ACC112 (cell line): ENCODE data around the gene DSCAML1.

Experiments
- H2AFZ ChIP-seq: fragments of 200-600 bp; sonication (generic); one replicate; pipeline ENCODE4 v1.6.0; 2017; ENCODE audit warnings: antibody characterized with exemption, low read length; ENCODE audit not compliant: unreplicated experiment
- H3K27ac ChIP-seq: fragments of 200-600 bp; sonication (generic); 2 replicates; pipeline ENCODE4 v1.5.1; 2014; ENCODE audit warnings: low read depth, mild to moderate bottlenecking, antibody characterized with exemption, low read length, moderate library complexity
- H3K27me3 ChIP-seq: fragments of 200-600 bp; sonication (generic); 2 replicates; pipeline ENCODE4 v1.6.1; 2014; ENCODE audit warnings: mild to moderate bottlenecking, antibody characterized with exemption, low read length, moderate library complexity, mixed read lengths; ENCODE audit not compliant: insufficient read depth
- H3K36me3 ChIP-seq: fragments of 200-600 bp; sonication (generic); 2 replicates; pipeline ENCODE4 v1.6.1; 2016; ENCODE audit warnings: mild to moderate bottlenecking, antibody characterized with exemption, low read length, moderate library complexity, mixed read lengths; ENCODE audit not compliant: insufficient read depth
- H3K4me1 ChIP-seq: fragments of 200-600 bp; sonication (generic); one replicate; pipeline ENCODE4 v1.6.1; 2016; ENCODE audit warnings: low read length, mixed read lengths; ENCODE audit not compliant: insufficient read depth, unreplicated experiment, control insufficient read depth
- H3K4me3 ChIP-seq: fragments of 200-600 bp; sonication (generic); 2 replicates; pipeline ENCODE4 v1.5.1; 2014; ENCODE audit warnings: mild to moderate bottlenecking, low read depth, low read length
- H3K79me2 ChIP-seq: fragments of 200-600 bp; sonication (generic); one replicate; pipeline ENCODE4 v1.6.0; 2016; ENCODE audit warnings: low read length; ENCODE audit not compliant: control insufficient read depth, unreplicated experiment, insufficient read depth

The DSCAML1 gene

DNA sequence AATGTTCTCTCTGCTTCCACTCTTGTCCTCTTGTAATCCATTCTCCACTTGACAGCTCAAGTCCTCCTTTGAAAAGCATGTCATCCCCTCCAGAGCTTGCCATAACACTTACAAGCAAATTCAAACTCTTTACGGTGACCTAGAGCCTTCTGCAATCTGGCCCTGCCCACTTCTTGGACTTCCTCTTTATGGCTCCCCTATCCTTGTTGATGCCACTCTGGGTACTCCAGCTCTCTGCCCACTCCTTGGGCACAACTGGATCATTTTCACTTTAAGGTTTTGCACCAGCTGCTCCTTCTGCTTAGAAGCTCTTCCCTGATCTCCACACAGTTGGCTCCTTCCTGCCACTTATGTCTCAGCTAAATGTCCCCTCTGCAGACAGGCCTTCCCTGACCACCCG lies 217.9 kb downstream of the DSCAML1 start:
- H3K4me1 ChIP-seq, result peaks cover 7% of the 10 kb centered on the region
- no peak overlapping the region for H3K27ac ChIP-seq

DNA sequence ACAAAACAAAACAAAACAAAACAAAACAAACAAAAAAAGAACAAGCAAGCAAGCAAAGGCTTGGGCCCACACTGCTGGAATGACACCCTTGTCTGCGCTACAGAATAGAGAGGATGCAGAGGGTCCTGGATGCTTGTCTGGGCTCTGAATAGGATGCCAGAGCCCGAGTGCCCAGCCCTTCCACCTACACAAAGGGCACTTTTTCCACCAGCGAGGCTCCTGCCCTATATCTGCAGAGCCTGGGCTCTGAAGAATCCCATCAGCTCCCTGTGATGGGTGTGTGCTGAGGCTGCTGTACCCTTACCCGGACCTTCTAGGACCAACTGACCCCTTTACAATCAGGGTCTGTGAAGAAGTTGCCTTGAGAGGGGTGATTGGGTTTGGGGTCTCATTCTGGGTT lies 221.2 kb downstream of the DSCAML1 start:
- no peak overlapping the region for H3K4me3 ChIP-seq
- no peak overlapping the region for H2AFZ ChIP-seq
- H3K4me1 ChIP-seq, result no peaks in the 10 kb centered on the region
- peaks cover 45% of the 10 kb centered on the region for H3K27me3 ChIP-seq
- H3K79me2 ChIP-seq, result no peaks in the 10 kb centered on the region
- no peaks in the 10 kb centered on the region for H3K36me3 ChIP-seq
- no peak overlapping the region for H3K27ac ChIP-seq

More for the DNA sequence above, 217.9 kb downstream of the DSCAML1 start:
- Histone ChIP-seq H3K79me2 (no peaks in the 10 kb centered on the region), H3K4me3 (no peak overlapping the region), H3K27me3 (peaks cover 35% of the 10 kb centered on the region), H2AFZ (no peak overlapping the region), H3K36me3 (no peaks in the 10 kb centered on the region)

DNA sequence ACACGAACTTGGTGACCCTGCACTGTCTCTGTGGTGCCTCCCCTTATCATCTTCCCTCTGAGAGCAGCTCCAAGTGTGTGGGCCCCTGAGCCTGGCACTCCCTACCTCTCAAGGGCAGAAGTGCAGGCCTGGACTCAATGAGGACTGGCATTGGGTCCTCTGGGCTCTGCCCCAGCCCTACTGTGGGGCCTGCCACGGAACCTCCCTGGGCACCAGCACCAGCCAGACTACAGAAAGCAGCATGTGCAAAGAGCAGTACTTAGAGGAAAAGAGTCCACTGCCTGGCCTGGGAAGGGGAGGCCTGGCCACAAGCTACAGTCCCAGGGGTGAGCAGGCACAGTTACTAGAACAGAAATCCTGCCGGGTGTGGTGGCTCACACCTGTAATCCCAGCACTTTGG lies 222.5 kb downstream of the DSCAML1 start:
- Histone ChIP-seq H3K27me3 (peaks cover 50% of the 10 kb centered on the region), H3K4me1 (no peaks in the 10 kb centered on the region), H3K27ac (no peak overlapping the region), H2AFZ (no peak overlapping the region), H3K4me3 (no peak overlapping the region), H3K36me3 (no peaks in the 10 kb centered on the region), H3K79me2 (no peaks in the 10 kb centered on the region)

DNA sequence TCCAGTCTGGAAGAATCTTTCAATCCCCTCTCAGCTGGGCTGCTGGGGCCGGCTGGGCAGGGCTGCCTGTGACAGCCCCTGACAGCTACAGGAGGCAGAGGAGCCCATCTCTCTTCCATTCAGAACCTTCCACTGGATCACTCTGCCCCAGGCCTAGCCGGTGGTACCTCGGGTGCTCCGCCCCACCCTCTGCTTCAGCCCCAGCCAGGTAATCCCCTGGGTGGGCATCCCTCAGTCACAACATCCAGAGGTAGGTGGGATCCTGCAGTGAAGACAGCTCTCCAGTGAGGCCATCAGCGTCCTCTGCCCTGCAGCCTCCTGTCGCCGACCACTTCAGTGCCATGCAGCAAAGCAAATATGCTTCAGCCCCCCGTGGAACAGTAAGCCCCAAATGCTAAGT lies 223.7 kb downstream of the DSCAML1 start:
- Histone ChIP-seq H3K79me2 (no peaks in the 10 kb centered on the region), H3K27me3 (peaks cover 45% of the 10 kb centered on the region), H3K4me1 (no peaks in the 10 kb centered on the region), H3K4me3 (no peak overlapping the region), H3K27ac (no peak overlapping the region), H3K36me3 (no peaks in the 10 kb centered on the region), H2AFZ (no peak overlapping the region)

DNA sequence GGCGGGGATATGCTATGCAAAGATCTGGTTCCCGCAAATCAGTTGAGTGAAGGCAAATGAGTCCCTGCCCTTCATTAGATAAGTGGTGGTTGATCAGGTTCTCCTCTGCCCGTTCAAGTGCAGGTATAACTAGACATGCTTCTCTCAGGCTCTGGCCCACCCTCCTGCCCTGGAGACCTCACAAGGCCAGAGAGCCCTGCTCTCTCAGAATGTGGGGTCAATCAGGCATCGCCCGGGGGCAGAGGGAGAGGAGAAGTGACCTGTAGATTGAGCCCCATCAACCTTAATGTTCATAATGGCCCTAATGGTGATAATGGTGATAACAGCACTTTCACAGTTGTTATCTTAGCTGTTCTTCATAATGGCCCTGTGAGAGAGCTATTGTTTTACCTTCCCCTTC lies 224.3 kb downstream of the DSCAML1 start:
- Histone ChIP-seq H2AFZ (no peak overlapping the region), H3K36me3 (no peaks in the 10 kb centered on the region), H3K4me3 (no peak overlapping the region), H3K79me2 (no peaks in the 10 kb centered on the region), H3K27me3 (peaks cover 45% of the 10 kb centered on the region), H3K27ac (no peak overlapping the region), H3K4me1 (no peaks in the 10 kb centered on the region)

DNA sequence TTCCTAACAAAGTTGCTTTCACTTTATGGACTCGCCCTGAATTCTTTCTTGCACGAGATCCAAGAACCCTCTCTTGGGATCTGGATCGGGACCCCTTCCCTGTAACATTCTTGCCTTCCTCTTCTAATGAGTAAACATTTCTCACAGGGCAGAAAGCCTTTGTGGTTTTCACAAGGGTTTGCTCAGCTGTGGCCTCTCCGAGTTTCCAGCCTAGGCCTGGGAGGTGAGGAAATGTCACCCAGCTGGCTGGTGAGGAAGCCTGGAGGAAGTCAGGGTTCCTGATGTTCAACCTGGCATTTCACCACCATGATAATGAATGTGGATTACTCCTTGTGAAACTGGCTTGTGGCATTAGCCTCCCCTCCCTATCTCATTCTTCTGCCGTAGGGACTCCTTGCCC lies 224.9 kb downstream of the DSCAML1 start:
- H3K79me2 ChIP-seq, result no peaks in the 10 kb centered on the region
- H3K36me3 ChIP-seq, result no peaks in the 10 kb centered on the region
- H3K27ac ChIP-seq, result no peak overlapping the region
- no peak overlapping the region for H3K4me3 ChIP-seq
- H3K27me3 ChIP-seq, result peaks cover 45% of the 10 kb centered on the region
- H3K4me1 ChIP-seq, result no peaks in the 10 kb centered on the region
- no peak overlapping the region for H2AFZ ChIP-seq

DNA sequence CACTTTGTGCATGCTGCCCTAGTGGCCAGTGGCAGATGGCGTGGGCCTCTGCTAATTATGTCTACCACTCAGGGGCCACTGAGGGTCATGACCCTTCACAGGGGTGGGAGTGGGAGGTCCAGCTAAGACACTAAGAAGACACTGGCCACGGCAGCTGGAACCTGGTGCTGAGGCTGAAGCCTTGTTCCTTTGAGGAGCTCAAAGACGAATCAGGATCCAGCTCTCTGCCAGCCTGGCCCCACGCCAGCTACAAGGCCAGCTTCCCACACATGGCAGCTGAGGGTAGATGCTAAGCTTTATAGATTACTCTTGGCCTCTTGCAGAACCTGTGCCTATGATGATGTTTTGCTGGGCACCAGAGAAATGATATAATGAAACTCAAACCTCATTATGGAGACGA lies 226.3 kb downstream of the DSCAML1 start:
- Histone ChIP-seq H3K4me3 (no peak overlapping the region), H3K4me1 (no peaks in the 10 kb centered on the region), H3K27me3 (peaks cover 44% of the 10 kb centered on the region), H3K27ac (no peak overlapping the region), H3K36me3 (no peaks in the 10 kb centered on the region), H3K79me2 (no peaks in the 10 kb centered on the region), H2AFZ (no peak overlapping the region)

DNA sequence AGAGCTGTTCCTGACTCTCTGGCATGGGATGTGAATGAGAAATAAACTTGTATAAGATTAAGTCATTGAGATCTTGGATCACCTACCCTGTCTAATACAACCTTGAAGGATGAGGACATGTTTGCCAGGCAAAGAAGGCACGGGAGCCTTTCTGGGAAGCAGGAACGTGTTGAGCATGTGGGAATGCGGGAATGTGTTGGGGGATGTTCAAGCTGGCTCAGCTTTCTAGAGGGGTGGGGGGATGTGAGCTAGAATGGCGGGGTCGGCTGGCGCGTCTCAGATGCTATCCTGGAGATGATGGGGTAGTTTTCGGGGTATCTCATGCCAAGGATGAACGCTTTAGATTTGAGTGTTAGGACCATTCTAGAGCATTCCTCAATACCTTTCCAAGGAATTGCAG lies 227.1 kb downstream of the DSCAML1 start:
- H3K27me3 ChIP-seq, result peaks cover 50% of the 10 kb centered on the region
- H3K4me1 ChIP-seq, result no peaks in the 10 kb centered on the region
- H3K27ac ChIP-seq, result no peak overlapping the region
- H3K79me2 ChIP-seq, result no peaks in the 10 kb centered on the region
- no peaks in the 10 kb centered on the region for H3K36me3 ChIP-seq
- no peak overlapping the region for H3K4me3 ChIP-seq
- no peak overlapping the region for H2AFZ ChIP-seq

DNA sequence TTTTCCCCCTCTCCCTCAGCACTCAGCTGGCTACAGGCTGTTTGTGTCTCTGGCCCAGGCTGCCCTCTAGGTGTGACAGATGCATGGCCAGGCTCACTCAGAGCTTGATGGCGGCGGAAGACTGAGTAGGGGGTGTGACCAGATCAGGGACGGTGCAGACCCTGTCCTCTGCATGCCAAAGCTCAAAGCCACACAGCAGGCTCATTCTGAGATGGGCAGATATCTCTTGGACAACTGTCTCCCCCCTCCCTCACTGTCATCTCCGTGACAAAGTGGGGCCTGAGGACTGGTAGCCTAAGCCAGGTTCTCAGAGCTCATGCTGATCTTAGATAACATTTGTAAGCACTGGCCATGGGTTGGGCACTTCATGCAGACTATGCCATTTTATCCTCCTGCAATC lies 231.3 kb downstream of the DSCAML1 start:
- H3K36me3 ChIP-seq, result no peaks in the 10 kb centered on the region
- no peak overlapping the region for H3K4me3 ChIP-seq
- no peaks in the 10 kb centered on the region for H3K4me1 ChIP-seq
- H3K27me3 ChIP-seq, result peaks cover 38% of the 10 kb centered on the region
- no peaks in the 10 kb centered on the region for H3K79me2 ChIP-seq
- no peak overlapping the region for H2AFZ ChIP-seq
- H3K27ac ChIP-seq, result no peak overlapping the region

DNA sequence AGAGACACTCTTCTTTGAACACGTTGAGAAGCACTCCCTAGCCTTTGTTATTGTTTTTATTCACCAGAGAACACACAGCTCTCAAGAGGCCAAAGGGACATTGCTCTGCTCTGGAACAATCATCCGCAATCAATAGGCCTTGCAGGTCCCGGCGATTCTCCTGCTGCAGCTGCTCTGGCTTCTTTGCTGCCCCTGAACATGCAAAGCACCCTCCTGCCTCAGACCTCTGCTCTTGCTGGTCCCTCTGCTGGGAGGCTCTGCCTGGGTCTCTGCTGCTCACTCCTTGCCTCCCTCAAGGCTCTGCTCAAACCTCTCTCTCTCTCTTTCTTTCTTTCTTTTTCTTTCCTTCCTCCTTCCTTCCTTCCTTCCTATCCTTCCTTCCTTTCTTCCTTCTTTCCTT lies 232.7 kb downstream of the DSCAML1 start:
- no peak overlapping the region for H3K27ac ChIP-seq
- H3K4me1 ChIP-seq, result no peaks in the 10 kb centered on the region
- H3K4me3 ChIP-seq, result no peak overlapping the region
- no peaks in the 10 kb centered on the region for H3K79me2 ChIP-seq
- H3K36me3 ChIP-seq, result no peaks in the 10 kb centered on the region
- no peak overlapping the region for H2AFZ ChIP-seq
- peaks cover 26% of the 10 kb centered on the region for H3K27me3 ChIP-seq

DNA sequence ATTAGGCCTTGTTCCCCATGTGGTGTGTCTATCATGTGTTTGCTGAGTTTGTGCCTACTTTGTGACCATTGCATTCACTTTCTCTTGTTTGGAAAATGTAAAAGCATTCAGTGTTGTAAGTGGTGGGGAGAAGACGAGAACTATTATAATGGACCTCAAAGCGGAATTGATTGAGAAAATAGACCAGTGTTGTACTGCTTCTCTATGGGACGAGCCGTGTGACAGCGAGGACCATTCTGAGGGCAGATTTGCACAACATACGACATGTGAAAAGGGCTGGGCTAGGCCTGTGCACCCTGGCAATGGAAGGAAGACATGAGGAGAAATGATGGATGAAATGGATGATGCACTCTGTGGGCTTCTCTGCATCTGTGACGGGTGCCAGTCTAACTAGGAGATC lies 233.5 kb downstream of the DSCAML1 start:
- H3K4me1 ChIP-seq, result no peaks in the 10 kb centered on the region
- peaks cover 29% of the 10 kb centered on the region for H3K27me3 ChIP-seq
- H2AFZ ChIP-seq, result no peak overlapping the region
- no peak overlapping the region for H3K27ac ChIP-seq
- H3K4me3 ChIP-seq, result no peak overlapping the region
- H3K36me3 ChIP-seq, result no peaks in the 10 kb centered on the region
- H3K79me2 ChIP-seq, result no peaks in the 10 kb centered on the region

DNA sequence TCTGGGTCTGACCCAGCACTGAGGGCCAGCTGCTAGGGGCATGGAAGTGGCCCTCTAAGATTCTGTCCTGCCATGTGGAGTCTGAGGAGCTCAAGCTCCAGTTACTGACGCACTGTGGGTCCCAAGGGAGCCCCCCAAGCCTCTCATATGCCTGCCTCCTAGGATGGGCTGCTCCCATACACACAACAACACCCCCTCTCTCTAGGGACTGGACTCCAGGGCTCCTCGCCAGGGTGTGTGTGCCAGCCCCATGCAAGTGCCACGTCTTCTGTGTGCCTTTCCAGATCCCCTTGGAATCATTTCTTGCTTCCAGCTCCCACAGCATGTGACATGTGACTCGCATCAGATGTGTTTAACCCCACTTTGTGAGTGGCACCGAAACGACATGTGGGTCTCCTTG lies 234.9 kb downstream of the DSCAML1 start:
- Histone ChIP-seq H3K4me3 (no peak overlapping the region), H2AFZ (no peak overlapping the region), H3K36me3 (no peaks in the 10 kb centered on the region), H3K79me2 (no peaks in the 10 kb centered on the region), H3K27me3 (peaks cover 43% of the 10 kb centered on the region), H3K27ac (no peak overlapping the region), H3K4me1 (no peaks in the 10 kb centered on the region)
